ENCODE data around the gene TM4SF18.

DNA sequence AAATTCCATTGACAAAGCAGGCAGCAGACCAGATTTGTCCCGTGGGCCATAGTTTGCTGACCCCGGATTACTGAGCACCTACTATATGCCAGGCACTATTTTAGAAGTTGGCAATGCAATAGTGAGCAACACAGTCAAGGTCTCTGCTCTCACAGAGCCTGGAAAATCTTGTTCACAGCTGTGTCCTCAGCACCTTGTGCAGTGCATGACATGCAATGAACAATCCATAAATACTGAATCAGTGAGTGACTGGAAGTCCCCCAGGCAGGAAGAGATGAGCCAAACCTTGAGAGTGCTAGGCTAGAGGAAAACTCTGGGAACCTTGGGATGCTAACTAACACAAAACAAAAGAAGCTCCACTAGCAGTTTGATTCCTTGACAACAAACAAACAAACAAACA, 29.6 kb upstream of the TM4SF18 start:
- TF ChIP-seq, protein P1, sequence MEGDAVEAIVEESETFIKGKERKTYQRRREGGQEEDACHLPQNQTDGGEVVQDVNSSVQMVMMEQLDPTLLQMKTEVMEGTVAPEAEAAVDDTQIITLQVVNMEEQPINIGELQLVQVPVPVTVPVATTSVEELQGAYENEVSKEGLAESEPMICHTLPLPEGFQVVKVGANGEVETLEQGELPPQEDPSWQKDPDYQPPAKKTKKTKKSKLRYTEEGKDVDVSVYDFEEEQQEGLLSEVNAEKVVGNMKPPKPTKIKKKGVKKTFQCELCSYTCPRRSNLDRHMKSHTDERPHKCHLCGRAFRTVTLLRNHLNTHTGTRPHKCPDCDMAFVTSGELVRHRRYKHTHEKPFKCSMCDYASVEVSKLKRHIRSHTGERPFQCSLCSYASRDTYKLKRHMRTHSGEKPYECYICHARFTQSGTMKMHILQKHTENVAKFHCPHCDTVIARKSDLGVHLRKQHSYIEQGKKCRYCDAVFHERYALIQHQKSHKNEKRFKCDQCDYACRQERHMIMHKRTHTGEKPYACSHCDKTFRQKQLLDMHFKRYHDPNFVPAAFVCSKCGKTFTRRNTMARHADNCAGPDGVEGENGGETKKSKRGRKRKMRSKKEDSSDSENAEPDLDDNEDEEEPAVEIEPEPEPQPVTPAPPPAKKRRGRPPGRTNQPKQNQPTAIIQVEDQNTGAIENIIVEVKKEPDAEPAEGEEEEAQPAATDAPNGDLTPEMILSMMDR (IDR thresholded peaks at IDR 0.05), result no peak
- TF ChIP-seq EZH2 (IDR thresholded peaks at IDR 0.05; ENCODE audit: borderline replicate concordance, insufficient read depth, low read depth, low read length, poor library complexity, severe bottlenecking), result no peak
